ENCODE data around the gene ARFGEF3.

DNA sequence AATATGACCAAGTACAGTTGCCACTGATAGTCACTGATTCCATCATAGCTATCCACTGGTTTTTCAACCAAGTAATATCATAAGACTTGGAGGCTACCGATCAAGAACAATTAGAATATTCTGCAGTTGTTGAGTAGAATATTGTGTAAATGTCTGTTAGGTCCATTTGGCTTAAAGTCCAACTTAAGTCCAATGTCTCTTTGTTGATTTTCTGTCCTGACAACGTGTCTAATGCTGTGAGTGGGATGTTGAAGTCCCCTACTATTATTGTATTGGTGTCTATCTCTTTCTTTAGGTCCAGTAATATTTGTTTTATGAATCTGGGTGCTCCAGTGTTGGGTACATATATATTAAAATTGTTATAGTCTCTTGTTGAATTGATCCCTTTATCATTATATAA, 13.9 kb downstream of the ARFGEF3 start:
- TF ChIP-seq CTCF (conservative IDR thresholded peaks at IDR 0.05; ENCODE audit: low read depth, low read length) (no peak), EZH2 (IDR thresholded peaks at IDR 0.05; ENCODE audit: borderline replicate concordance, low read depth, low read length, poor library complexity, severe bottlenecking) (no peak)

Measured in A673 (cell line).